ENCODE results near the gene CD81.

CD81 gene

DNA sequence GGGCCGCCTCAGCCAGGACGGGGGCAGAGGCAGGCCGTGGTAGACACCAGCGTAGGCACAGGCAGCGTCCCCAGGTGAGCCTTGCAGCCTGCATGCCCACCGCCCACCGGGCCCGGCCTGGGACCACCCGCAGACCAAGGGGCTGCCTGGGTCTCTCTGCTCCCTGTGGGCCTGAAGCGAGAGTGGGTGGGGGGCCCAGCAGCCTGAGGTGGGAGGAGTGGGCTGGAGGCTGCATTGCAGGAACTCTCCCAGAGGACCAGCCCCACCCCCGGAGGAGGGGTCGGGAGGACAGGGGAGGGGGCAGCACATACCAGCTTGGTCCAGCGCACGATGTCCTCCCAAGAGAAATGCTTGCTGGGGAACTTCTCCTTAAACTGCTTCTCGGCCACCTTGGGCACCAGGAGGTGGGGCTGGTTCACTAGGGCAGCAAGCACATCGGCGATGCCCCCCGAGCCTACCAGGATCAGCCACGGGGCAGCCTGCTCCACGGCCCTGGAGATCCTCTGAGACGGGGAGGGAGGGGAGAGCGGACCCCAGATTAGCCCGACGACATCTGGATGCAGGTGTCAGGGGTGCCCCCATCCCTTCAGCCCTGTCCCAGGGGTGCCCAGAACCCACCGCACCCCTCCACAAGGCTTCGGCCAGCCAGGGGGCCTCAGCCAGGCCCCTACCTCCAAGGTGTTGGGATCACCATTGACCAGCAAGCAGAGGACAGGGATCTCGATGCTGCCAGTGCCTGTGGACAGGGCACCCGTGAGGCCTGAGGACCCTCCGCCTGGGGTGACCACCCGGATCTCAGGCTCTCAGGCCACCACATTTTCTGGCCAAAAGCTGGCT lies 41.0 kb downstream of the CD81 start:
- no peaks in the 10 kb centered on the region for H3K9me3 ChIP-seq (ENCODE audit: insufficient read depth, low read depth, low read length)
- H2AFZ ChIP-seq (ENCODE audit: low read length): no peak overlapping the region
- no peaks in the 10 kb centered on the region for H4K20me1 ChIP-seq (ENCODE audit: insufficient read depth, low read length, poor library complexity, severe bottlenecking)
- H3K4me2 ChIP-seq (ENCODE audit: low read depth, low read length, poor library complexity, severe bottlenecking): no peak overlapping the region
- no peaks in the 10 kb centered on the region for H3K27me3 ChIP-seq (ENCODE audit: insufficient read depth, low read length, poor library complexity, severe bottlenecking)
- H3K4me1 ChIP-seq (ENCODE audit: insufficient read depth, low read length, poor library complexity, severe bottlenecking): no peaks in the 10 kb centered on the region
- no peaks in the 10 kb centered on the region for H3K36me3 ChIP-seq (ENCODE audit: insufficient read depth, low read length)
- TF ChIP-seq, protein P1, sequence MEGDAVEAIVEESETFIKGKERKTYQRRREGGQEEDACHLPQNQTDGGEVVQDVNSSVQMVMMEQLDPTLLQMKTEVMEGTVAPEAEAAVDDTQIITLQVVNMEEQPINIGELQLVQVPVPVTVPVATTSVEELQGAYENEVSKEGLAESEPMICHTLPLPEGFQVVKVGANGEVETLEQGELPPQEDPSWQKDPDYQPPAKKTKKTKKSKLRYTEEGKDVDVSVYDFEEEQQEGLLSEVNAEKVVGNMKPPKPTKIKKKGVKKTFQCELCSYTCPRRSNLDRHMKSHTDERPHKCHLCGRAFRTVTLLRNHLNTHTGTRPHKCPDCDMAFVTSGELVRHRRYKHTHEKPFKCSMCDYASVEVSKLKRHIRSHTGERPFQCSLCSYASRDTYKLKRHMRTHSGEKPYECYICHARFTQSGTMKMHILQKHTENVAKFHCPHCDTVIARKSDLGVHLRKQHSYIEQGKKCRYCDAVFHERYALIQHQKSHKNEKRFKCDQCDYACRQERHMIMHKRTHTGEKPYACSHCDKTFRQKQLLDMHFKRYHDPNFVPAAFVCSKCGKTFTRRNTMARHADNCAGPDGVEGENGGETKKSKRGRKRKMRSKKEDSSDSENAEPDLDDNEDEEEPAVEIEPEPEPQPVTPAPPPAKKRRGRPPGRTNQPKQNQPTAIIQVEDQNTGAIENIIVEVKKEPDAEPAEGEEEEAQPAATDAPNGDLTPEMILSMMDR (conservative IDR thresholded peaks at IDR 0.05; ENCODE audit: low read length): no peak
- TF ChIP-seq EZH2phosphoT487 (IDR thresholded peaks at IDR 0.05; ENCODE audit: borderline replicate concordance): no peak
- no peak overlapping the region for H3K4me3 ChIP-seq (ENCODE audit: low read length, poor library complexity, severe bottlenecking)
- H3K79me2 ChIP-seq (ENCODE audit: insufficient read depth, low read length): no peaks in the 10 kb centered on the region
- no peaks in the 10 kb centered on the region for H3K9me2 ChIP-seq (replicated peaks; ENCODE audit: low read depth, low read length)
- H3K9ac ChIP-seq (ENCODE audit: low read depth, low read length, poor library complexity, severe bottlenecking): no peak overlapping the region
- H3F3A ChIP-seq (ENCODE audit: low read depth): no peaks in the 10 kb centered on the region

DNA sequence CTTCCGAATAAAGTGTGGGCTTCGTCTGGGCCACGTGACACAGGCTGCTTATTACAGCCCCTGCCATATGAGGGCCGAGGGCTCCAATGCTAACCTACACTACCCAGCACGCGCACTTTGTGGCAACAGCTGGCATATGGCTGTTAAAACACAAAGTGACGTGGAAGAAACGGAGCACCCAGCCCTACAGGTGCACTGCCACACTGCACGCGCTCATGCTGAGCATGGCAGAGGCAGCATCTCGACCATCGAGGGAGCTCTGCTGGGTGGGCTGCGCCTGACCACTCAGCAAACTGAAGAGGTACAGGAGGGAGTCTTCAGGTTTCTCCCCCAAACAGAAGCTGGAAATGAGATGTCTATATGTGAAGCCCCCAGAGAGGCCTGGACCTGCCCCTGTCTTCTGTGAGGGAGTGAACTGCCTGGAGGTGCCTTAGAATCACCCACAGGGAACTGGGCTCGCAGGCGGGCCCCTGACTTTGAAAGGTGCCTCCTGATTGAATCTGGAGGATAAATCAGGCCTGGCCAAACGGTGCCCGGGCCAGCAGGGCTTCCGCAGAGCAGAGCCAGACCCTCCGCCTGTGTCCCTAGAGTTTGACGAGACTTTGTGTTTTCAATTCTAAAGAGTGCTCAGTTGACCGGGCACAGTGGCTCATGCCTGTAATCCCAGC lies 41.7 kb downstream of the CD81 start:
- no peak overlapping the region for H3K9ac ChIP-seq (ENCODE audit: low read depth, low read length, poor library complexity, severe bottlenecking)
- no peak overlapping the region for H3K4me2 ChIP-seq (ENCODE audit: low read depth, low read length, poor library complexity, severe bottlenecking)
- H3K36me3 ChIP-seq (ENCODE audit: insufficient read depth, low read length): no peaks in the 10 kb centered on the region
- no peaks in the 10 kb centered on the region for H4K20me1 ChIP-seq (ENCODE audit: insufficient read depth, low read length, poor library complexity, severe bottlenecking)
- H3K27me3 ChIP-seq (ENCODE audit: insufficient read depth, low read length, poor library complexity, severe bottlenecking): no peaks in the 10 kb centered on the region
- no peak overlapping the region for H2AFZ ChIP-seq (ENCODE audit: low read length)
- H3K9me2 ChIP-seq (replicated peaks; ENCODE audit: low read depth, low read length): no peaks in the 10 kb centered on the region
- no peaks in the 10 kb centered on the region for H3K79me2 ChIP-seq (ENCODE audit: insufficient read depth, low read length)
- H3K4me3 ChIP-seq (ENCODE audit: low read length, poor library complexity, severe bottlenecking): no peak overlapping the region
- no peaks in the 10 kb centered on the region for H3F3A ChIP-seq (ENCODE audit: low read depth)
- TF ChIP-seq, protein P1 (conservative IDR thresholded peaks at IDR 0.05; ENCODE audit: low read length): no peak
- TF ChIP-seq EZH2phosphoT487 (IDR thresholded peaks at IDR 0.05; ENCODE audit: borderline replicate concordance): no peak
- H3K9me3 ChIP-seq (ENCODE audit: insufficient read depth, low read depth, low read length): no peaks in the 10 kb centered on the region
- H3K4me1 ChIP-seq (ENCODE audit: insufficient read depth, low read length, poor library complexity, severe bottlenecking): no peaks in the 10 kb centered on the region

DNA sequence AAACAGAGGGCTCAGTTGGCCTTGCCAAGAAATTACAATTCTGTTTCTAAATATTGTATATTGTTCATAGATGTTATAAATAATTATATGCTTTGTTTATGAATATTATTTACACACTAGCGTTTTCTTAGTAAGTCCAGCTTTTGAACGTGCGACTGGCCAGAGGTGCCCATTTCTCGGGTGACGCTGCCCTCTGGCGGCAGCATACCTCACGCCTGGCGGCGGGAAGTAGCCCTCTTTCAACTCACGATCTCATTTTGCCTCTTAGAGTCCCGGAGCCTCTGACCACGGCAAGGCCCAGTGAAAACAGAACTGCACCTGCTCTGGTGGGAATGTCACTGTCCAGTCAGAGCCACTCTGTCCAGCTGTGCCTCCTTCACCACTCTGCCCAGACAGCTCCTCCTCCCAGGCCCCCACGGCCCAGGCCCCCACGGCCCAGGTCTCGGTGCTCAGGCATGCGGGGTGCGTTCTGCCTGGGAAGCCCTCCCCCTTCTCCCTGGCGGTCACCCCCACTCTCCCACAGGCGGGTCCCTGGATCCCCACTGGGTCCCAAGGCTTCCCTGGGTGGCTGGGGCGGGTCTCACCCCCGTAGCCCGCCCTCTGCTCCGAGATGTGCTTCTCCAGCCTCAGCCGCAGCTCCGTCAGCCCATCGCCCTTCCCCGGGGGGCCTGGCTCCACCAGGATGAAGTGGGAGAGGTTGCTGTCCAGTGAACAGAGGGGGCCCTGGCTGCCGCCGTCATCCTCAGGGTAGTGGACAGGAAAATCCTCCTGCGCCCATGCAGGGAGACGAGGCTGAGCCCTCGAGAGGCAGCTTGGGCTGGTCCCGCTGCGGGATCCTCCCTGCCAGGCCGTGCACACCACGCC lies 42.8 kb downstream of the CD81 start:
- Histone ChIP-seq H3K9me3 (ENCODE audit: insufficient read depth, low read depth, low read length) (no peaks in the 10 kb centered on the region), H3K36me3 (ENCODE audit: insufficient read depth, low read length) (no peaks in the 10 kb centered on the region), H3F3A (ENCODE audit: low read depth) (no peaks in the 10 kb centered on the region), H3K4me2 (ENCODE audit: low read depth, low read length, poor library complexity, severe bottlenecking) (peak overlapping the region; percentile 30), H3K4me1 (ENCODE audit: insufficient read depth, low read length, poor library complexity, severe bottlenecking) (no peaks in the 10 kb centered on the region), H3K9me2 (replicated peaks; ENCODE audit: low read depth, low read length) (no peaks in the 10 kb centered on the region), H3K27me3 (ENCODE audit: insufficient read depth, low read length, poor library complexity, severe bottlenecking) (no peaks in the 10 kb centered on the region), H3K4me3 (ENCODE audit: low read length, poor library complexity, severe bottlenecking) (no peak overlapping the region), H2AFZ (ENCODE audit: low read length) (peak overlapping the region; percentile 69), H3K9ac (ENCODE audit: low read depth, low read length, poor library complexity, severe bottlenecking) (peak overlapping the region; percentile 43), H4K20me1 (ENCODE audit: insufficient read depth, low read length, poor library complexity, severe bottlenecking) (no peaks in the 10 kb centered on the region), H3K79me2 (ENCODE audit: insufficient read depth, low read length) (no peaks in the 10 kb centered on the region)
- TF ChIP-seq EZH2phosphoT487 (IDR thresholded peaks at IDR 0.05; ENCODE audit: borderline replicate concordance): no peak
- TF ChIP-seq, protein P1 (conservative IDR thresholded peaks at IDR 0.05; ENCODE audit: low read length): peak; percentile 82

Measured in Loucy (cell line).